HepG2 (cell line): ENCODE results near the gene ABCB9. TPM values are rescaled to one million over a fixed set of nuclear protein-coding genes. Genes with fewer than 3 reads are reported as not detected.
A peak's percentile ranks its signal among the peaks of the same experiment; 100 is the strongest.

Source experiments
- CTCF ChIP-seq: sonication (generic); formaldehyde crosslinking; IDR thresholded peaks from 2 replicates; pipeline ENCODE4 v1.5.0; 2020; ENCODE audit warnings: mild to moderate bottlenecking, missing genetic modification reagents, moderate library complexity
- DZIP1 ChIP-seq: sonication (generic); formaldehyde crosslinking; IDR thresholded peaks from 2 replicates; pipeline ENCODE4 v1.5.0; 2020; ENCODE audit warnings: mild to moderate bottlenecking, missing genetic modification reagents
- GATAD2A ChIP-seq: IDR thresholded peaks from 2 replicates; pipeline ENCODE4 v1.6.1; 2016
- GZF1 ChIP-seq: sonication (generic); formaldehyde crosslinking; IDR thresholded peaks from 2 replicates; pipeline ENCODE4 v1.5.1; 2020; ENCODE audit warnings: mild to moderate bottlenecking, missing genetic modification reagents
- HNF1A ChIP-seq, 2 experiments: sonication (generic) in 1 of 2; formaldehyde crosslinking in 1 of 2; IDR thresholded peaks; 2 replicates each; pipeline versions ENCODE4 v1.4.0 to v1.6.1; 2016 to 2020; ENCODE audit warnings: borderline replicate concordance in 1 of 2, low read depth in 1 of 2, mild to moderate bottlenecking in 1 of 2, missing genetic modification reagents in 1 of 2
- LBX2 ChIP-seq: sonication (generic); formaldehyde crosslinking; IDR thresholded peaks from 2 replicates; pipeline ENCODE4 v1.5.0; 2020; ENCODE audit warnings: missing genetic modification reagents, mild to moderate bottlenecking, borderline replicate concordance
- RBM39 ChIP-seq: fragments of 200-400 bp; formaldehyde crosslinking; IDR thresholded peaks from one replicate; pipeline ENCODE4 v1.6.1; 2018; ENCODE audit warnings: antibody characterized with exemption, mild to moderate bottlenecking, low read depth, low read length; ENCODE audit not compliant: poor library complexity, severe bottlenecking
- RXRA ChIP-seq: sonication (generic); formaldehyde crosslinking; IDR thresholded peaks from 2 replicates; pipeline ENCODE4 v1.5.1; 2020; ENCODE audit warnings: missing genetic modification reagents
- SNAPC2 ChIP-seq: sonication (generic); formaldehyde crosslinking; IDR thresholded peaks from 2 replicates; pipeline ENCODE4 v1.8.1; 2022; ENCODE audit warnings: mild to moderate bottlenecking, missing genetic modification reagents
- TAF1 ChIP-seq: sonication (generic); formaldehyde crosslinking; IDR thresholded peaks from 2 replicates; pipeline ENCODE4 v1.4.0; 2020; ENCODE audit warnings: missing genetic modification reagents
- TCF12 ChIP-seq, 2 experiments: fragments of 450-650 bp in 1 of 2; sonication (generic) in 1 of 2; formaldehyde crosslinking in 1 of 2; IDR thresholded peaks; 2 replicates each; pipeline versions ENCODE4 v1.6.1 to v1.8.0; 2017 to 2022; ENCODE audit warnings: antibody characterized with exemption in 1 of 2, mild to moderate bottlenecking in 1 of 2, missing genetic modification reagents in 1 of 2, moderate library complexity in 1 of 2
- ZBTB25 ChIP-seq: IDR thresholded peaks from 2 replicates; pipeline ENCODE4 v1.6.1; 2018; ENCODE audit warnings: missing genetic modification reagents
- ZNF446 ChIP-seq: sonication (generic); formaldehyde crosslinking; IDR thresholded peaks from 2 replicates; pipeline ENCODE4 v1.5.0; 2020; ENCODE audit warnings: mild to moderate bottlenecking, missing genetic modification reagents
- ZNF468 ChIP-seq: sonication (generic); formaldehyde crosslinking; IDR thresholded peaks from 2 replicates; pipeline ENCODE4 v1.8.0; 2022; ENCODE audit warnings: mild to moderate bottlenecking, moderate library complexity, missing genetic modification reagents
- ZNF614 ChIP-seq: IDR thresholded peaks from 2 replicates; pipeline ENCODE4 v1.6.1; 2018; ENCODE audit warnings: missing biosample characterization, missing genetic modification reagents, inconsistent platforms, borderline replicate concordance
- ZNF616 ChIP-seq: sonication (generic); formaldehyde crosslinking; IDR thresholded peaks from 2 replicates; pipeline ENCODE4 v1.5.0; 2020; ENCODE audit warnings: low read depth, mild to moderate bottlenecking, missing genetic modification reagents
- ZNF629 ChIP-seq: sonication (generic); formaldehyde crosslinking; conservative IDR thresholded peaks from 2 replicates; pipeline ENCODE4 v1.5.0; 2020; ENCODE audit warnings: missing genetic modification reagents
- polyA plus RNA-seq, 8 experiments: library from polyadenylated mRNA; depleted of rRNA in 3 of 8; stranded (reverse) in 7 of 8; unstranded in 1 of 8; fragments of >200 nt; fragmentation: Illumina TruSeq in 4 of 8; extraction: Trizol in 4 of 8; gene quantifications; 2 replicates each; pipeline versions ENCODE4 v1.2.1 to v1.2.3, GENCODE V29; 2011 to 2016; ENCODE audit warnings: low read depth in 4 of 8, missing spikeins in 1 of 8, mixed read lengths in 1 of 8; ENCODE audit not compliant: insufficient read depth in 1 of 8
- total RNA-seq, 5 experiments: library from RNA; depleted of rRNA; stranded (reverse); fragments of >200 nt; fragmentation: Illumina TruSeq; extraction: Trizol; gene quantifications; 2 replicates each; pipeline ENCODE4 v1.2.3, GENCODE V29; 2016; ENCODE audit warnings: low read depth in 1 of 5

The ABCB9 gene
- total and polyA plus RNA-seq, 2 of the 13 experiments (the other 11 are each of a cell fraction or from before 2014, with no cell fraction given), result 5.1 to 6.0 TPM

GRCh38 chr12:122980183-122981035, 14.1 kb upstream of the ABCB9 start, which contains the start of gene ARL6IP4 (continued):
- no peak for TF ChIP-seq ZNF629 (CRISPR knock-in tag)
- TF ChIP-seq RBM39, result peak; percentile 0
- TF ChIP-seq CTCF (CRISPR knock-in tag), result no peak; the same call in 1 of the 2 replicates
- TF ChIP-seq LBX2 (CRISPR knock-in tag), result peak; percentile 43; the same call in 1 of the 2 replicates
- TF ChIP-seq GZF1 (CRISPR knock-in tag), result no peak
- TF ChIP-seq TAF1 (CRISPR knock-in tag), result peak; percentile 80
- TF ChIP-seq ZNF468, result 0 out of 2 replicates have a peak, but pooled peaks have one; percentile 41
- TF ChIP-seq ZNF446, result no peak
- TF ChIP-seq RXRA (CRISPR knock-in tag), result 0 out of 2 replicates have a peak, but pooled peaks have one; percentile 14
- TF ChIP-seq SNAPC2 (CRISPR knock-in tag), result 0 out of 2 replicates have a peak, but pooled peaks have one; percentile 49
- peak; percentile 27; the same call in 1 of the 2 replicates for TF ChIP-seq ZBTB25 (CRISPR knock-in tag)
- TF ChIP-seq TCF12 (IDR thresholded peaks at IDR 0.05), result no peak
- peak; percentile 79; the same call in 1 of the 2 replicates for TF ChIP-seq TCF12 (CRISPR knock-in tag; IDR thresholded peaks at IDR 0.05)
- no peak for TF ChIP-seq DZIP1
- no peak; the same call in 1 of the 2 replicates for TF ChIP-seq ZNF614 (CRISPR knock-in tag)
- TF ChIP-seq ZNF616 (CRISPR knock-in tag), result peak; percentile 54
- no peak for TF ChIP-seq HNF1A (IDR thresholded peaks at IDR 0.05; ENCODE audit: low read depth)
- TF ChIP-seq HNF1A (CRISPR knock-in tag; IDR thresholded peaks at IDR 0.05; ENCODE audit: borderline replicate concordance), result 0 out of 2 replicates have a peak, but pooled peaks have one; percentile 20
- no peak for TF ChIP-seq GATAD2A (CRISPR knock-in tag)
